Mesenteric fat pad (tissue), 1 donor: ENCODE measurements around the gene LPCAT4. TPM values are rescaled to one million over a fixed set of nuclear protein-coding genes. Genes with fewer than 3 reads are reported as not detected.
"Not testable (repeated sequence)": the region's sequence is repeated elsewhere in the genome, so short reads cannot be mapped to it uniquely, and the experiment has no call there.

ENCODE experiments used
- DNase-seq: peaks from one replicate; pipeline ENCODE4 v3.0.0-alpha.2; 2020; ENCODE audit warnings: low spot score
- long read RNA-seq: library from polyadenylated mRNA; unstranded; transcript quantifications from one replicate; pipeline ENCODE4 v2.0.0, GENCODE V29; 2020
- total RNA-seq: library from RNA; stranded (reverse); fragmentation: NEBNext Ultra II Directional; extraction: Animal tissue kit (Norgen Biotek cat#: 25700); gene quantifications from one replicate; pipeline ENCODE4 v1.2.1, GENCODE V29; 2021
- donor health status: DM: yes; HTN: yes; CAD: no.

LPCAT4 gene, protein sequence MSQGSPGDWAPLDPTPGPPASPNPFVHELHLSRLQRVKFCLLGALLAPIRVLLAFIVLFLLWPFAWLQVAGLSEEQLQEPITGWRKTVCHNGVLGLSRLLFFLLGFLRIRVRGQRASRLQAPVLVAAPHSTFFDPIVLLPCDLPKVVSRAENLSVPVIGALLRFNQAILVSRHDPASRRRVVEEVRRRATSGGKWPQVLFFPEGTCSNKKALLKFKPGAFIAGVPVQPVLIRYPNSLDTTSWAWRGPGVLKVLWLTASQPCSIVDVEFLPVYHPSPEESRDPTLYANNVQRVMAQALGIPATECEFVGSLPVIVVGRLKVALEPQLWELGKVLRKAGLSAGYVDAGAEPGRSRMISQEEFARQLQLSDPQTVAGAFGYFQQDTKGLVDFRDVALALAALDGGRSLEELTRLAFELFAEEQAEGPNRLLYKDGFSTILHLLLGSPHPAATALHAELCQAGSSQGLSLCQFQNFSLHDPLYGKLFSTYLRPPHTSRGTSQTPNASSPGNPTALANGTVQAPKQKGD
- 24.1 TPM for total RNA-seq
- long read RNA-seq, partial matches to known transcripts, result 2 of 6 reads
- long read RNA-seq, other reads (novel, unspliced or antisense), result 0 of 6 reads

- DNase-seq, result peak; percentile 95
Observed at GRCh38 chr15:34367101-34368081, at the start of gene LPCAT4. LPCAT4 (minus strand) TSS chr15:34367196; CDS start chr15:34367100, 96 bp downstream.

GRCh38 chr15:34409511-34409910, 42.5 kb upstream of the LPCAT4 start:
- peak; percentile 6 for DNase-seq

DNA sequence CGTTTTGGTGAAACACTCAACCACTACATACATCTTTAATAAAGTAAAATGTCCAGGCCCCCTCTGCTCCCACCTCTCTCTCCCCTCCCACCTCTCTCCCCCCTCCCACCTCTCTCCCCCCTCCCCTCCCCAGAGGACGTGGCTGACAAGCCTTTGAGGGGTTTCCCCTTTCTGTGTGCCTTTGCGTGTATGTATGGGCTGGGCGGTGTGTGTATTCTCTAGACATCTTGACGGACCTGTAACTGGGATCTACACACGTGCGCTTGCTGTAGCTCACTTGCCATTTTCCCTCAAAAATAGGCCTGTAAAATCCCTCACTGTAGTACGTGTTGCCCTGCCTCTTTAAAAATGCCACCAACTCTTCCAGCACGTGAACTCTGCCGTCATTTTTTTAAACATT, 42.0 kb upstream of the LPCAT4 start:
- DNase-seq, result not testable (repeated sequence)

GRCh38 chr15:34403899-34404298, 36.9 kb upstream of the LPCAT4 start:
- not testable (repeated sequence) for DNase-seq

DNA sequence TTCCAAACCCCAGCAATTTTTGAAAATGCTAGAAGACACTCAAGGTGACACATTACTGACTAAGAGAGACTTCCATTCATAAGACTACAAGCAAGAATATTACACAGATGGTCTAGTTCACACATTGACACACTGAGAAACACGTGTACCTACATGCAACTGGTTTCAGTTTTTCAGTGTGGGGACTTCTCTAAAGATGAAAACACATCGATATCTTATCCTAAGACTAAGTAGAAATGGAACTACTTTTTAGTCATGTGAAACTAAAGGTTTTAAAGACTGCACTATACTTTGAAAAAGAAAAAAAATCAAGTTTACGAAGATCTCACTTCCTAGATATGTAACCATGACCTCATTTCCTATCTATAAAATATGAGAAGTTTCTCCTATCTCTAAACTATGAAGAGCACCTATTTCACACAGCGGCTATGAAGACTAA, 36.2 kb upstream of the LPCAT4 start:
- not testable (repeated sequence) for DNase-seq

- not testable (repeated sequence) for DNase-seq
Observed at GRCh38 chr15:34397637-34398259, 30.8 kb upstream of the LPCAT4 start.

- not testable (repeated sequence) for DNase-seq
Observed at GRCh38 chr15:34392981-34393380, 26.0 kb upstream of the LPCAT4 start.

GRCh38 chr15:34389594-34390086, 22.6 kb upstream of the LPCAT4 start:
- not testable (repeated sequence) for DNase-seq

- DNase-seq, result not testable (repeated sequence)
Observed at GRCh38 chr15:34381829-34382521, 15.0 kb upstream of the LPCAT4 start.

GRCh38 chr15:34380491-34380890, 13.5 kb upstream of the LPCAT4 start:
- not testable (repeated sequence) for DNase-seq

- DNase-seq, result no peak
Observed at GRCh38 chr15:34376856-34377255, 9.9 kb upstream of the LPCAT4 start.

GRCh38 chr15:34375541-34375940, 8.5 kb upstream of the LPCAT4 start:
- not testable (repeated sequence) for DNase-seq

GRCh38 chr15:34374816-34375215, 7.8 kb upstream of the LPCAT4 start:
- DNase-seq, result no peak

DNA sequence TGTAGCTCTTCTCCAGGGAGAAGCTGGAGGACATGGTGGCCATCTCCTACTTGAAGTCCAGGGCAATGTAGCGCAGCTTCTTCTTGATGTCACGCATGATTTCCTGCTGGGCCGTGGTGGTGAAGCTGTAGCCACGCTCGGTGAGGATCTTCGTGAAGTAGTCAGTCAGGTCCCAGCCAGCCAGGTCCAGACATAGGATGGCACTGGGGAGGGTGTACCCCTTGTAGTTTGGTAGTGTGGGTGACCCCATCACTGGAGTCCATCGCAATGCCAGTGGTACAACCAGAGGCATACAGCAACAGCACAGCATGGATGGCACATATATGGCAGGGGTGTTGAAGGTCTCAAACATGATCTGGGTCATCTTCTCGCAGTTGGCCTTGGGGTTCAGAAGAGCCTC, 7.0 kb upstream of the LPCAT4 start:
- peak; percentile 75 for DNase-seq

DNA sequence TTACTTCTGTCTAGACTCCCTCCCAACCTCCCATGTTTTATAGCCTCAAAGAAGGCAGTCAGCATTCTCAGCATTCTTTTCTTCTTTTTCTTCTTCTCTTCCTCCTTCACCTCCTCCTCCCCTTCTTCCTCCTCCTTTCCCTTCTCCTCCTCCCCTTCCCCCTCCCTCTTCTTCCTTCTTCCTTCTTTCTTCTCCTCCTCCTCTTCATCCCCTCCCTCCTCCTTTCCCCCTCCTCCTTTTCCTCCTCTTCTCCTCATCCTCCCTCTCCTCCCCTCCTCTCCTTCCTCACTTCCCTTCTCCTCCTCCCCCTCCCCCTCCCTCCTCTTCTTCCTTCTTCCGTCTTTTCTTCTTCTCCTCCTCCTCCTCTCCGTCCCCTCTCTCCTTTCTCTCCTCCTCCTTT, 3.6 kb upstream of the LPCAT4 start:
- DNase-seq, result no peak

DNA sequence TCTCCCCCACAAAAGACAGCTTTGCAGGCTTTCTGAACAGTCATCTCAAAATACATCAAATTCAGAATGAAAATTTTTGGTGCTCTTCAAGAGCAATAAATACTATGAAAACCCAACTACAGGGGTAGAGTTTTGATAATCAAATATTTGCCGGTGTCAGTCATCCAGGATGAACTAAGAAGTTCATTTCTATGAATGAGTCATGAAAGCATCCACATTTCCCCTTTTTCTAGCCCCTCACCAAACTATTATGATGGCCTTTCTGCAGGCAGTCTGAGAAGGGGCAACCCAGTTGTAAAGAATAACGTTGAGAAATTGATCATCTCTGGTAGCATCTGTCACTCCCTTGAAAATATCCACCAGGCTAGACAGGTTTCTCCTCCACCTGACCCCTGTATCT, 3.1 kb upstream of the LPCAT4 start:
- DNase-seq, result no peak

DNA sequence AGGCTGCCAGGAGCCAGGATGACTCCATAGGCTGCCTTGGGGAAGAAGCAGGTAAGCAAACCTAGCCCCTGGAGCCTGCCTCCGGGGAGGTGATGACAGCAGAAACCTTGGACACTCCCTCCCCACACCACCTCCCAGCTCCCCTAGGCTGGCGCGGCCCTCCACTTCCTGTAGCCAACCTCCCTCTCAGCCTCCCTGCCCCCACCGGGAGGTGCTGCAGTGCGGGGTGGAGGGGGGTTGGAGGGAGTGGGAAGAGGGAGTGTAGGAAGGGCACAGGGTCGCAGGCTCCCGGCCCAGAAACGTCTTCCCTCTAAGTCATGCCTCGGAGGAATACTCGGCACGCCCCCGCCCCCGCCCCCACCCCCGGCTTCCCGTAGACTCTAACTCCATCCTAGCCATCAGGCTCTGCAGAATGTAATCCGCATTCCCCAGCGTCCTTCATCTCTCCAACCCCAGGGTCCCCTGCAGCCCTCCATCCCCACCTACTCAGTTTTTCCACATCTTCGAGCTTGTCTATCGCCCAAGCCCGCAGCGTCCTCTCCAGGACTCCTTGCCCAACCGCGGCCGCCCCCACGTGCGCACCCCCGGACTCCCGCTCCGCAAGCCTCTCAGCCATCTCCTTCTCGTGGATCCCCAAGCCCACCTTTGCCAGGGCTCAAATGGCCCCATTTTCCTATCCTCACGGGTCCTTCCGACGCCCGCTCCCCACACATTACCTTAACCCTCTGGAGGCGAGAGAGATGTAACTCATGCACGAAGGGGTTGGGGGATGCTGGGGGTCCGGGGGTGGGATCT, 528 bp downstream of the LPCAT4 start:
- peak; percentile 91 for DNase-seq

- DNase-seq, result no peak
Observed at GRCh38 chr15:34365836-34366235, 1.2 kb downstream of the LPCAT4 start.
